H1 (cell line): Measurements from ENCODE around the gene HMGCLL1.

ENCODE experiments used
- BCL11A ChIP-seq, 2 experiments: IDR thresholded peaks; one replicate each; pipeline ENCODE4 v1.6.1; 2011; ENCODE audit warnings: low read depth in 2 of 2, low read length in 2 of 2, mild to moderate bottlenecking in 2 of 2
- EP300 ChIP-seq, 2 experiments: IDR thresholded peaks; 1 replicate in 1 of 2; 2 replicates in 1 of 2; pipeline ENCODE4 v1.6.1; 2011 to 2012; ENCODE audit warnings: low read depth in 2 of 2, low read length in 2 of 2, mild to moderate bottlenecking in 2 of 2, borderline replicate concordance in 1 of 2, inconsistent platforms in 1 of 2, moderate library complexity in 1 of 2
- EZH2 ChIP-seq: fragments of 200-600 bp; sonication (generic); IDR thresholded peaks from 2 replicates; pipeline ENCODE4 v1.7.1; 2012; ENCODE audit warnings: low read depth, mild to moderate bottlenecking, moderate library complexity, low read length, inconsistent platforms; ENCODE audit not compliant: severe bottlenecking
- HDAC2 ChIP-seq, 2 experiments: fragments of 300-600 bp in 1 of 2; sonication (generic) in 1 of 2; IDR thresholded peaks; 2 replicates each; pipeline ENCODE4 v1.6.1; 2011 to 2012; ENCODE audit warnings: low read depth in 2 of 2, low read length in 2 of 2, mild to moderate bottlenecking in 2 of 2, moderate library complexity in 2 of 2, borderline replicate concordance in 1 of 2, inconsistent platforms in 1 of 2
- JUN ChIP-seq: IDR thresholded peaks from 2 replicates; pipeline ENCODE4 v1.6.1; 2011; ENCODE audit warnings: low read depth, mild to moderate bottlenecking, improper control_type of control experiment, low read length
- POLR2A ChIP-seq, 2 experiments: IDR thresholded peaks; 1 replicate in 1 of 2; 2 replicates in 1 of 2; pipeline ENCODE4 v1.6.1; 2011; ENCODE audit warnings: low read depth in 2 of 2, low read length in 2 of 2, mild to moderate bottlenecking in 2 of 2; ENCODE audit errors: control extremely low read depth in 1 of 2
- POLR2AphosphoS5 ChIP-seq: IDR thresholded peaks from 2 replicates; pipeline ENCODE4 v1.6.1; 2011; ENCODE audit warnings: low read depth, low read length
- SIN3A ChIP-seq, 2 experiments: IDR thresholded peaks in 1 of 2; conservative IDR thresholded peaks in 1 of 2; 2 replicates each; pipeline ENCODE4 v1.6.1; 2011 to 2012; ENCODE audit warnings: low read length in 2 of 2, improper control_type of control experiment in 1 of 2, low read depth in 1 of 2, mild to moderate bottlenecking in 1 of 2
- SRF ChIP-seq: IDR thresholded peaks from 2 replicates; pipeline ENCODE4 v1.6.1; 2011; ENCODE audit warnings: mild to moderate bottlenecking, low read depth, low read length, moderate library complexity
- TAF1 ChIP-seq: IDR thresholded peaks from 2 replicates; pipeline ENCODE4 v1.6.1; 2011; ENCODE audit warnings: mild to moderate bottlenecking, low read depth, low read length
- TF ChIP-seq, protein P1 (sequence below), 3 experiments: IDR thresholded peaks; 1 replicate in 2 of 3; 2 replicates in 1 of 3; pipeline versions ENCODE4 v1.5.1 to v1.6.1; 2011; ENCODE audit warnings: low read length in 3 of 3, mild to moderate bottlenecking in 3 of 3, inconsistent platforms in 2 of 3, low read depth in 1 of 3, moderate library complexity in 1 of 3; ENCODE audit not compliant: insufficient read depth in 1 of 3; ENCODE audit errors: control extremely low read depth in 1 of 3

DNA sequence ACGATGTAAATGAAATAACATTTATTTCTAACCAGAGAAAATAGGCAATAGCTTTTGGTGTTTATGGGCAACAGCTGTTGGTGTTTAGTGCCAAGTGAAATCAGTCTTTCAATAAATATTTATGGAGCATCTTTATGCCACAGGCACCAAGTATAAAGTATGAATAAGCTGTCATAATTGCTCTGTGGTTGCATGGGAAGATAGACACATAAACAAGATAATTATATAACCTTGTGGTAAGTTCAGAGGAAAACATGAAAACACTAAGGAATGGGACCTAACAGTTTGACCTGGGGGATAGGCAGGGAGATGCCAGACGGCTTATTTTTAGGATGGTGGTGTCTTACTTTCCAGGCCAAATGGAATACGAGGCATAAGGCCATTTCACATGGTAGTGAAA lies 140.8 kb downstream of the HMGCLL1 start:
- no peak for TF ChIP-seq SRF
- TF ChIP-seq, protein P1, sequence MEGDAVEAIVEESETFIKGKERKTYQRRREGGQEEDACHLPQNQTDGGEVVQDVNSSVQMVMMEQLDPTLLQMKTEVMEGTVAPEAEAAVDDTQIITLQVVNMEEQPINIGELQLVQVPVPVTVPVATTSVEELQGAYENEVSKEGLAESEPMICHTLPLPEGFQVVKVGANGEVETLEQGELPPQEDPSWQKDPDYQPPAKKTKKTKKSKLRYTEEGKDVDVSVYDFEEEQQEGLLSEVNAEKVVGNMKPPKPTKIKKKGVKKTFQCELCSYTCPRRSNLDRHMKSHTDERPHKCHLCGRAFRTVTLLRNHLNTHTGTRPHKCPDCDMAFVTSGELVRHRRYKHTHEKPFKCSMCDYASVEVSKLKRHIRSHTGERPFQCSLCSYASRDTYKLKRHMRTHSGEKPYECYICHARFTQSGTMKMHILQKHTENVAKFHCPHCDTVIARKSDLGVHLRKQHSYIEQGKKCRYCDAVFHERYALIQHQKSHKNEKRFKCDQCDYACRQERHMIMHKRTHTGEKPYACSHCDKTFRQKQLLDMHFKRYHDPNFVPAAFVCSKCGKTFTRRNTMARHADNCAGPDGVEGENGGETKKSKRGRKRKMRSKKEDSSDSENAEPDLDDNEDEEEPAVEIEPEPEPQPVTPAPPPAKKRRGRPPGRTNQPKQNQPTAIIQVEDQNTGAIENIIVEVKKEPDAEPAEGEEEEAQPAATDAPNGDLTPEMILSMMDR (IDR thresholded peaks at IDR 0.05; ENCODE audit: control extremely low read depth in 1 of 3, insufficient read depth in 1 of 3, low read depth in 1 of 3, low read length in 3 of 3): no peak
- no peak for TF ChIP-seq EZH2
- TF ChIP-seq JUN: no peak
- no peak for TF ChIP-seq BCL11A (IDR thresholded peaks at IDR 0.05; ENCODE audit: low read depth in 2 of 2, low read length in 2 of 2)
- no peak for TF ChIP-seq POLR2A (IDR thresholded peaks at IDR 0.05; ENCODE audit: control extremely low read depth in 1 of 2, low read depth in 2 of 2, low read length in 2 of 2)
- TF ChIP-seq SIN3A (conservative IDR thresholded peaks at IDR 0.05 in 1 of 2, IDR thresholded peaks at IDR 0.05 in 1 of 2; ENCODE audit: low read depth in 1 of 2, low read length in 2 of 2): no peak
- TF ChIP-seq EP300 (IDR thresholded peaks at IDR 0.05; ENCODE audit: borderline replicate concordance in 1 of 2, low read depth in 2 of 2, low read length in 2 of 2): no peak
- no peak for TF ChIP-seq TAF1
- TF ChIP-seq POLR2AphosphoS5: no peak
- TF ChIP-seq HDAC2 (IDR thresholded peaks at IDR 0.05; ENCODE audit: borderline replicate concordance in 1 of 2, low read depth in 2 of 2, low read length in 2 of 2): no peak
